HG02852 (cell line): ENCODE measurements around the gene MAP6.
"Not testable (repeated sequence)": the region's sequence is repeated elsewhere in the genome, so short reads cannot be mapped to it uniquely, and the experiment has no call there.

Experiments
- ATAC-seq: cut with Tn5 transposase; IDR thresholded peaks from one replicate; pipeline ENCODE4 v1.9.1; 2021; ENCODE audit warnings: mild to moderate bottlenecking, moderate library complexity; ENCODE audit not compliant: unreplicated experiment

Gene MAP6

GRCh38 chr11:75593286-75593915 lies 75.4 kb downstream of the MAP6 start:
- no peak for ATAC-seq

GRCh38 chr11:75592715-75593114 lies 76.1 kb downstream of the MAP6 start:
- no peak for ATAC-seq

GRCh38 chr11:75591966-75592365 lies 76.9 kb downstream of the MAP6 start:
- no peak for ATAC-seq

GRCh38 chr11:75591371-75591770 lies 77.5 kb downstream of the MAP6 start:
- no peak for ATAC-seq

GRCh38 chr11:75589933-75590332 lies 78.9 kb downstream of the MAP6 start:
- no peak for ATAC-seq

GRCh38 chr11:75589051-75589450 lies 79.8 kb downstream of the MAP6 start:
- ATAC-seq, result no peak

GRCh38 chr11:75588051-75588481 lies 80.8 kb downstream of the MAP6 start:
- ATAC-seq, result no peak

- no peak for ATAC-seq
Measured at GRCh38 chr11:75586395-75586794, 82.4 kb downstream of the MAP6 start.

GRCh38 chr11:75585293-75585670 lies 83.6 kb downstream of the MAP6 start:
- no peak for ATAC-seq

- not testable (repeated sequence) for ATAC-seq
Measured at GRCh38 chr11:75584659-75585292, 84.1 kb downstream of the MAP6 start.

- peak; percentile 24 for ATAC-seq
Measured at GRCh38 chr11:75583718-75584658, 84.8 kb downstream of the MAP6 start.

GRCh38 chr11:75582895-75583717 lies 85.7 kb downstream of the MAP6 start:
- peak; percentile 90 for ATAC-seq

- no peak for ATAC-seq
Measured at GRCh38 chr11:75582506-75582894, 86.3 kb downstream of the MAP6 start.

- ATAC-seq, result no peak
Measured at GRCh38 chr11:75579841-75580240, 89.0 kb downstream of the MAP6 start.

- ATAC-seq, result no peak
Measured at GRCh38 chr11:75578977-75579376, 89.9 kb downstream of the MAP6 start.

GRCh38 chr11:75577207-75577606 lies 91.6 kb downstream of the MAP6 start:
- no peak for ATAC-seq

GRCh38 chr11:75576499-75576918 lies 92.3 kb downstream of the MAP6 start:
- ATAC-seq, result no peak

GRCh38 chr11:75576017-75576416 lies 92.8 kb downstream of the MAP6 start:
- no peak for ATAC-seq

- ATAC-seq, result no peak
Measured at GRCh38 chr11:75574698-75575602, 93.9 kb downstream of the MAP6 start.

- no peak for ATAC-seq
Measured at GRCh38 chr11:75572744-75573143, 96.1 kb downstream of the MAP6 start.
